MCF 10A (cell line): ENCODE results near the gene GPC6. TPM values are rescaled to one million over a fixed set of nuclear protein-coding genes. Genes with fewer than 3 reads are reported as not detected.

Source experiments
- BruUV-seq: library from RNA; stranded (reverse); fragments of 400-500 nt; replicated peaks from 2 replicates; lab custom pipeline; 2021; lab: Mats Ljungman, UMichigan
- CTCF ChIA-PET: fragments of 300-600 bp; sonication (Branson Sonifier 250); formaldehyde crosslinking; extraction: SDS; loops from one replicate; lab custom pipeline; 2021; ENCODE audit warnings: antibody characterized with exemption, inconsistent platforms; lab: Yijun Ruan, JAX
- POLR2A ChIA-PET: fragments of 300-600, 350-650 bp; sonication (Branson Sonifier 250); formaldehyde crosslinking; extraction: SDS; loops from one replicate; lab custom pipeline; 2020; ENCODE audit warnings: antibody characterized with exemption, inconsistent platforms; lab: Yijun Ruan, JAX
- DNase-seq: peaks from one replicate; pipeline ENCODE4 v3.0.0-alpha.2; 2018; ENCODE audit not compliant: unreplicated experiment
- H3K27ac Mint-ChIP-seq: one replicate; pipeline ENCODE4 v1.8.0; 2022; ENCODE audit warnings: mild to moderate bottlenecking, low read depth, mixed read lengths; ENCODE audit not compliant: unreplicated experiment
- H3K27me3 Mint-ChIP-seq: one replicate; pipeline ENCODE4 v1.8.0; 2022; ENCODE audit warnings: mixed read lengths; ENCODE audit not compliant: insufficient read depth, unreplicated experiment
- H3K36me3 Mint-ChIP-seq: one replicate; pipeline ENCODE4 v1.8.0; 2022; ENCODE audit warnings: mild to moderate bottlenecking, moderate library complexity, mixed read lengths; ENCODE audit not compliant: insufficient read depth, unreplicated experiment
- H3K4me1 Mint-ChIP-seq: one replicate; pipeline ENCODE4 v1.8.0; 2022; ENCODE audit warnings: mixed read lengths; ENCODE audit not compliant: insufficient read depth, unreplicated experiment
- H3K4me3 Mint-ChIP-seq: one replicate; pipeline ENCODE4 v1.8.0; 2022; ENCODE audit warnings: mild to moderate bottlenecking, moderate library complexity, mixed read lengths; ENCODE audit not compliant: unreplicated experiment
- H3K9me3 Mint-ChIP-seq: one replicate; pipeline ENCODE4 v1.8.0; 2022; ENCODE audit warnings: mixed read lengths; ENCODE audit not compliant: unreplicated experiment
- intact Hi-C: fragments of 100-400 bp; cut with micrococcal nuclease; formaldehyde crosslinking; loops from 2 replicates; pipeline ENCODE4 v1.14.1; 2022
- total RNA-seq: library from RNA; stranded (reverse); gene quantifications from 2 replicates; pipeline ENCODE4 v1.2.3, GENCODE V29; 2022
- TF ChIP-seq, protein P1 (sequence below): fragments of 200-600 bp; IDR thresholded peaks from one replicate; pipeline ENCODE4 v1.8.0; 2022; ENCODE audit warnings: antibody characterized with exemption, mild to moderate bottlenecking; ENCODE audit not compliant: unreplicated experiment

The GPC6 gene
- total RNA-seq, 1 experiment from 2014 or later = 8.4 TPM

DNA sequence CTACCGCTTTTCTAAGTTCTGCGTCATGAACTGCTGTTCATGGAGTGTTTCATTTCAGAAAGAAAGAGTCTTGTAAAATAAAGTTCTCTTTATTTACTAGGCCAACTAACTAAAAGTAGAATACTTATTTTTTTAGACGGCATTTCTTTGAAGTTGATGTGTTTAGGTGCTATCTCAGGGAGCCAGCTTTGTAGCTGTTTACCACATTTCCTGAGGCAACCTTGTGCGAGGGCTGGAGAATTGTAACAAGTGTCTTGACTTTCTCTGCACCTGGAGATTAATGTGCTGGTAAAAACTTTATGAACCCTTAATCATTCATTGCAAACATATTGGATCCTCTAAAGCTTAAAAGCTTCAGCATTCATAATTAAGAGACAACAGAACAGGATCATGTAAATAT, 229.3 kb downstream of the GPC6 start:
- Mint-ChIP-seq H3K4me3 (no peak overlapping the region), H3K27ac (no peak overlapping the region), H3K4me1 (peaks cover 3% of the 10 kb centered on the region), H3K36me3 (no peaks in the 10 kb centered on the region), H3K27me3 (no peaks in the 10 kb centered on the region), H3K9me3 (peaks cover 7% of the 10 kb centered on the region)
- CTCF ChIA-PET = no interaction called here
- TF ChIP-seq, protein P1, sequence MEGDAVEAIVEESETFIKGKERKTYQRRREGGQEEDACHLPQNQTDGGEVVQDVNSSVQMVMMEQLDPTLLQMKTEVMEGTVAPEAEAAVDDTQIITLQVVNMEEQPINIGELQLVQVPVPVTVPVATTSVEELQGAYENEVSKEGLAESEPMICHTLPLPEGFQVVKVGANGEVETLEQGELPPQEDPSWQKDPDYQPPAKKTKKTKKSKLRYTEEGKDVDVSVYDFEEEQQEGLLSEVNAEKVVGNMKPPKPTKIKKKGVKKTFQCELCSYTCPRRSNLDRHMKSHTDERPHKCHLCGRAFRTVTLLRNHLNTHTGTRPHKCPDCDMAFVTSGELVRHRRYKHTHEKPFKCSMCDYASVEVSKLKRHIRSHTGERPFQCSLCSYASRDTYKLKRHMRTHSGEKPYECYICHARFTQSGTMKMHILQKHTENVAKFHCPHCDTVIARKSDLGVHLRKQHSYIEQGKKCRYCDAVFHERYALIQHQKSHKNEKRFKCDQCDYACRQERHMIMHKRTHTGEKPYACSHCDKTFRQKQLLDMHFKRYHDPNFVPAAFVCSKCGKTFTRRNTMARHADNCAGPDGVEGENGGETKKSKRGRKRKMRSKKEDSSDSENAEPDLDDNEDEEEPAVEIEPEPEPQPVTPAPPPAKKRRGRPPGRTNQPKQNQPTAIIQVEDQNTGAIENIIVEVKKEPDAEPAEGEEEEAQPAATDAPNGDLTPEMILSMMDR = no peak
- intact Hi-C loops = no loop called here
- BruUV-seq = no TSS peak
- POLR2A ChIA-PET = no interaction called here
- no peak for DNase-seq

DNA sequence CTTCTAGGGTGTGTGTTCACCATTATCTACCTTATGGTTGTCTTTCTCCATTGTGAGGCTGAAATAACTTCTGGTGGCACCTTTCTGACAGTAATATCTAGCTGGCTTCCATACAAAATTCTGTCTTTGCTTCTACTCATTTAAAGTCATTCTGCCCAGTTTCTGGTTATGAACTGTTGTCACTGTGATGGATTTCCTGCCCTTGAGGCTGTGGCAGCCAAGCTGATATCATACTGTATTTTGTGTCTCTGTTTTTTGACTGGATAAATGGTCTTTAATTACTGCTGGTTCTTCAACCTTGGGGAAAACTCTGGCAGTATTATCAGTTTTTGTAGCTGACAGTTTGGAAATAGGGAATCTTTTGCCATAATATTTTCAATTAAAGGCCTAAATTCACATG, 233.4 kb downstream of the GPC6 start:
- no peak overlapping the region for H3K27ac Mint-ChIP-seq
- TF ChIP-seq, protein P1 = no peak
- no peak overlapping the region for H3K4me3 Mint-ChIP-seq
- ChIA-PET POLR2A (no interaction called here), CTCF (interaction anchor here (1.8 kb wide), 1 partner anchor 9 kb away, joined by 6 read pairs; no protein-coding TSS in a partner anchor)
- intact Hi-C loops = loop anchor here (10.0 kb wide), 1 partner anchor 235 kb away; the partner anchor contains the start of gene GPC6
- no peaks in the 10 kb centered on the region for H3K9me3 Mint-ChIP-seq
- no peaks in the 10 kb centered on the region for H3K4me1 Mint-ChIP-seq
- H3K27me3 Mint-ChIP-seq = no peaks in the 10 kb centered on the region
- BruUV-seq = no TSS peak
- no peak for DNase-seq
- H3K36me3 Mint-ChIP-seq = no peaks in the 10 kb centered on the region

DNA sequence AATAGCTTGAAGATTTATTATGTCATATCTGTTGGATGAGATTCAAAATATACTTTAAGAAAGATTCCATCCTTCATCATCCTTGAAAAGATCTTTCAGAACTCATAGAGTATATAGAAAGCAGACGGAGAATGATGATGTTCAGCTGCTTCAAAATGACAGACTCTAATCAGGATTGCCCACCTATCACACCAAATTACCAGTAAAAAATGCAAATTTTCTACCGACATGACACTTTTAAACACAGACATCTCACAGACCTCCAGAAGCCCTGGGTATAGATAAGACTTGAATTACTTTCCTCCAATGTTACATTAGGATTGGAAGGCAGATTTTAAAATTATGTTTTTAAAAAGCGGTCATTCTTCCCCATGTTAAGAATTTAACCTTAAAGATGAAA, 235.5 kb downstream of the GPC6 start:
- Mint-ChIP-seq H3K36me3 (no peaks in the 10 kb centered on the region), H3K27me3 (no peaks in the 10 kb centered on the region), H3K4me3 (no peak overlapping the region), H3K9me3 (no peaks in the 10 kb centered on the region), H3K27ac (no peak overlapping the region), H3K4me1 (peaks cover 8% of the 10 kb centered on the region)
- BruUV-seq = no TSS peak
- DNase-seq = no peak
- TF ChIP-seq, protein P1 = no peak
- ChIA-PET CTCF (interaction anchor here (0.6 to 0.7 kb wide), 2 partner anchors 19 to 856 kb away, joined by 3 read pairs; no protein-coding TSS in a partner anchor), POLR2A (no interaction called here)
- intact Hi-C loops = loop anchor here (10.0 kb wide), 1 partner anchor 237 kb away; the partner anchor contains the start of gene GPC6

DNA sequence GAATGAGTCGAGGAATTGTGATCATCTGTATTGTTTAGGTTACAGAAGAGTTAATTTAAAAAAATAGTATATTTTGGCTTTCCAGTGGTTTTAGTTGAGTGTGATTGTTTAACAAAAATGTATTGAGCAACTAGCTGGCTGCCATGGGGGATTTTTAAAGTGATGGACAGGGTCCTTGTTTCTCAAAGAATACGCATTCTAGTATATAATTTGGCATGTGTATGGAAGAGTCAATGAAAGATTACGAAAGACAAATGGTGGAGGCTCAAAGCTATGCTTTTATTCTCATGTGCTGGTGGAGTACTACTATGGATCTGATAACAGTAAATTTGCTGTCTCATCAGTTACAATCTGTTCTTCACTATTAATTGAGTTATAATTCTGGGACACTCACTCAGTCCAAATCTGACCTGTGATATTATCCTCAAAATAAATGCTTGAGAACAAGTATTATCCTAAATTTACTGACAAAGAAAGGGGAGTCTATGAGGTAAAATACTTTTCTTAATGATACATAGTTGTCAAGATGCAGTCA, 240.0 kb downstream of the GPC6 start:
- intact Hi-C loops = loop anchor here (10.0 kb wide), 1 partner anchor 242 kb away; the partner anchor contains the start of gene GPC6
- CTCF ChIA-PET = interaction anchor here (0.6 kb wide), 1 partner anchor 14 kb away, joined by 3 read pairs; no protein-coding TSS in a partner anchor
- Mint-ChIP-seq H3K27ac (no peak overlapping the region), H3K4me1 (peaks cover 8% of the 10 kb centered on the region), H3K4me3 (no peak overlapping the region), H3K36me3 (no peaks in the 10 kb centered on the region), H3K27me3 (no peaks in the 10 kb centered on the region), H3K9me3 (no peaks in the 10 kb centered on the region)
- BruUV-seq = no TSS peak
- TF ChIP-seq, protein P1 = no peak
- peak; percentile 41 for DNase-seq
- POLR2A ChIA-PET = no interaction called here
